Effector memory CD8-positive, alpha-beta T cell (primary cell): ENCODE data around the gene CPEB1.

Experiments
- ATAC-seq: fragments of 150-1000 bp; cut with Tn5 transposase; replicated peaks from 2 replicates; pipeline ENCODE4 v1.10.0; 2021; ENCODE audit warnings: mild to moderate bottlenecking, moderate library complexity
- DNase-seq, 3 experiments: peaks; one replicate each; pipeline ENCODE4 v3.0.0; 2021
- H3K27ac Mint-ChIP-seq, 2 donors: one replicate each; pipeline ENCODE4 v1.8.0; 2022; ENCODE audit warnings: mild to moderate bottlenecking in 2 of 2, mixed read lengths in 2 of 2, moderate library complexity in 2 of 2
- H3K27me3 Mint-ChIP-seq, 2 donors: one replicate each; pipeline ENCODE4 v1.8.0; 2022; ENCODE audit warnings: mixed read lengths in 2 of 2
- H3K36me3 Mint-ChIP-seq: one replicate; pipeline ENCODE4 v1.8.0; 2022; ENCODE audit warnings: mild to moderate bottlenecking, moderate library complexity, mixed read lengths; ENCODE audit not compliant: insufficient read depth
- H3K4me1 Mint-ChIP-seq, 2 donors: one replicate each; pipeline ENCODE4 v1.8.0; 2022; ENCODE audit warnings: low read depth in 2 of 2, mixed read lengths in 2 of 2
- H3K4me3 Mint-ChIP-seq, 2 donors: one replicate each; pipeline ENCODE4 v1.8.0; 2022; ENCODE audit warnings: mild to moderate bottlenecking in 2 of 2, mixed read lengths in 2 of 2, moderate library complexity in 2 of 2
- H3K9me3 Mint-ChIP-seq, 2 donors: one replicate each; pipeline ENCODE4 v1.8.0; 2022; ENCODE audit warnings: mixed read lengths in 2 of 2

The CPEB1 gene

DNA sequence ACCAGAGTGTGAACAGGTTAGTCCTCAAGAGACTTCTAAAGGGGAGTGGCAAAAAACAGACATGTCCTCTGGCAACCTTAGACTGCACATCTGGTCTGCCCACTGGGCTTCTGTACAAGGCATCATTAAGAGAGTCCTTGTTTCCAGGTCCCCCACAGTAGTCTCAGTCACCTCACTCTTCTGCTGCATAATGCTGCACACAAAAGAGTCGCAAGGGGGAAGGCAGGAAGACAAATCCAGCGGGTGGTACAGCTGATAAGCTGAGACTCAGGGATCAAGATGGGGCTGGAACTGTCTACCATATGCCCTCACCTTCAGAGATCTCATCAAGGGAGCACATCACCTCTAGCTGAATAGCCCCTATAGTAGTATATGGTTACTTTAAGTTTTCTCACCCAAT, 79.5 kb downstream of the CPEB1 start:
- peaks cover 34 to 50% of the 10 kb centered on the region in 2 donors for H3K27me3 Mint-ChIP-seq

DNA sequence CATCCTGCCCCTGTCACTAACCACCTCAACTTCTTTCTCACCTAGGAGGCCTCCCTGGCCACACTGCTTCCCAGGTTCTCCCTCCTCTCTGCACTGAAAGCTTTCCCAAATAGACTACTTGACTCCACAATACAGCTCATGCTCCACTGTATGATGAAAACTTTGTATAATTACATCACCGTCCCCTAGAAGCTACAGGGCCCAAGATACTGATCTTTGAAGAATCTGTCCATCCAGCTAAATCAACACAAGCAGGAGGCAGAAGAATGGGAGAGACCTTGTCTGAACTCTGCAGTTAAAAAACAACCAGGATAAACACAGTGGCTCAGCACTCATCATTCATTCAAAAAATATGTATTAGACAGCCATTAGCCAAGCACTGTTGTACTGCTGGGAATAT, 80.5 kb downstream of the CPEB1 start:
- Mint-ChIP-seq H3K27me3 (peaks cover 24 to 41% of the 10 kb centered on the region in 2 donors), H3K36me3 (no peaks in the 10 kb centered on the region), H3K9me3 (no peaks in the 10 kb centered on the region), H3K27ac (no peak overlapping the region), H3K4me3 (no peak overlapping the region), H3K4me1 (no peaks in the 10 kb centered on the region)
- ATAC-seq (no peak), DNase-seq (no peak)

More for the DNA sequence above, 79.5 kb downstream of the CPEB1 start:
- H3K36me3 Mint-ChIP-seq, result peaks cover 2% of the 10 kb centered on the region
- ATAC-seq (no peak), DNase-seq (no peak)
- no peaks in the 10 kb centered on the region for H3K9me3 Mint-ChIP-seq
- no peaks in the 10 kb centered on the region for H3K4me1 Mint-ChIP-seq
- no peak overlapping the region for H3K27ac Mint-ChIP-seq
- no peak overlapping the region for H3K4me3 Mint-ChIP-seq

DNA sequence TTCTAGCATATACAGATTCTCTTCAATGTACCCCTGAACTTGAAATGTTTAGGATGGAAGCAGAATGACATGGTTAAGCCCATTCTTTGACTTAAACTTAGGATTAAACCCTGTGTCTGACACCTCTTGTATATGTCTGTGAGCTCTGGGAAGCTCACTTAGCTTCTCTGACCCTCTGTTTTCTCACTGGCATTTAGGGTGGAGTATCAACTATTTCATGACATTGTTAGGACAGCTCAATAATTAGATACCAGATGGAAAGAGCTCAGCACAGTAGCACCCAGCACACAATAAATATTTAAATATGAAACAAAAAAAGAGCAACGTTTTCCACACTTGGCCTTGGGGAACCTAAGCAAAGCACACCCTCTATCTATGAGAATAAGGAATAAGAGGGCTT, 88.7 kb downstream of the CPEB1 start:
- ATAC-seq, result no peak
- no peaks in the 10 kb centered on the region for H3K4me1 Mint-ChIP-seq
- no peak for DNase-seq
- H3K27ac Mint-ChIP-seq, result no peak overlapping the region
- no peaks in the 10 kb centered on the region for H3K36me3 Mint-ChIP-seq
- H3K4me3 Mint-ChIP-seq, result no peak overlapping the region
- H3K9me3 Mint-ChIP-seq, result no peaks in the 10 kb centered on the region
- H3K27me3 Mint-ChIP-seq, result peaks cover 8 to 9% of the 10 kb centered on the region in 2 donors

DNA sequence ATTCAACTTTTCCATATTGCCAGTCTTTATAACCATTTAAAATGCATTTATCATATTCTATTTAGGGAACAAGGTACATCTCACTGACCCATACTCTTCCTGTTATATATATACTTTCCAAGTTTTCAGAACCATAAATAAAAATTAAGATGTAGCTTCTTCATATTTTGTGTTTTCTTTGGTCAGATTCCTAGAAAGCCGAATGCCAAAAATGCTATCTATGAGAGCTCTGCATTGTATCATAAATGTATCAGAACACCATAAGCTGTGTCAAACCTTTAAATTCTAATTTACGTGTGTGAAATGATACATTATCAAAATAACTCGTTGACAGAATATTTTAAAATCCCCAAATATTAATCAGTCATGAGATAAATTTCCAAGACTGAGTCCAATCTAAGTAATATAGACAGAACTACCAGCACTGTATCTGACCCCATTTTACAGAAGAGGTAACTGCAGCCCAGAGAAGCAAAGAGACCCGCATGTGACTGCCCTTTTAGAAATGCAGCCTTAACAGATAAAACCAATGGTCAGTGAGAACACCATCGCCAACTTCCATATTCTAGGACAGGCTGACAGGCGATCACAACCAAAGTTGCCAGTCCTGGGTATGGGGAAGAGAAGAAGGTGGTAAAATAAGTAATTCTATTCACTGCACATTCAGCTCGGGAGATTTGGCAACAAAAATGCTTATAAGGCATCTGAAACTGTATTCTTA, 90.7 kb downstream of the CPEB1 start:
- H3K27ac Mint-ChIP-seq, result no peak overlapping the region
- ATAC-seq, result no peak

DNA sequence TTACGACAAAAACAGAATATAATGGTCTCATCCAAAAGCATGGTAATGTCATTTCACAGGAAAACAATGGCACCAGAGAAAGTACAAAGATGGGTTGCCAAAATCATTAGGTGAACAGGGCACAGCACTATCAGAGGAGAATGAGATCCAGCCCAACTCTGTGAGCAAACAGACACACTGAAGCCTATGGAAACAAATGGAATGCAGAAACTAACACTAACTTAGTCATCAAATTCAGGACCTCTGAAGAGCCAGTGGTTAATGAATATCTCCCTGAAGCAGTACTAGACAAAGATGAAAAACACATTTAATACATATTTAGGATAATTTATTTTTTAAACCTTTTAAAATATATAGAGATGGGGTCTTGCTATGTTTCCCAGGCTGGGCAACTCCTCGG, 92.3 kb downstream of the CPEB1 start:
- no peak for DNase-seq
- H3K9me3 Mint-ChIP-seq, result no peaks in the 10 kb centered on the region
- no peaks in the 10 kb centered on the region for H3K4me1 Mint-ChIP-seq
- H3K36me3 Mint-ChIP-seq, result no peaks in the 10 kb centered on the region
- H3K4me3 Mint-ChIP-seq, result no peak overlapping the region
- no peak overlapping the region for H3K27ac Mint-ChIP-seq
- ATAC-seq, result no peak
- H3K27me3 Mint-ChIP-seq, result peaks cover 21 to 25% of the 10 kb centered on the region in 2 donors

More for the DNA sequence above, 90.7 kb downstream of the CPEB1 start:
- no peak for DNase-seq
- H3K36me3 Mint-ChIP-seq, result no peaks in the 10 kb centered on the region
- peaks cover 21 to 24% of the 10 kb centered on the region in 2 donors for H3K27me3 Mint-ChIP-seq
- no peaks in the 10 kb centered on the region for H3K9me3 Mint-ChIP-seq
- H3K4me3 Mint-ChIP-seq, result no peak overlapping the region
- no peaks in the 10 kb centered on the region for H3K4me1 Mint-ChIP-seq

DNA sequence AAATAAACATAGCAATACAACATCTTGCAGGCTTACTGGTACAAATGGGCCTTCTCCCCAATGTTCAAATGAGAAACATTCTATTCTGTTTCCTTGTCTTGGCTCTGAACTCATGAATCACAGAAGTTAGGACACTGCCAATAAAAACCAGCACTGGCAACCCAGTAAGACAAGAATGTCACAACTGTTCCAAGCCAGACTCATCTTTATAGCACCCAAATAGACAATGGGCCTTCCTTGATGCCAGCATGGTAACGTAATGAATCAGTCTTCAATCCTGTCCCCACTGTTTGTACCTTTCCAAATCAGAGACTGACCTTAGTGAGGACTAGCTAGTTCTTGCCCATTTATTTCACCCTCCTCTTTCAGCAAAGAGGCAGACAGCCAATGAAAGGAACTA, 92.8 kb downstream of the CPEB1 start:
- DNase-seq (no peak), ATAC-seq (no peak)
- Mint-ChIP-seq H3K4me1 (no peaks in the 10 kb centered on the region), H3K36me3 (no peaks in the 10 kb centered on the region), H3K4me3 (no peak overlapping the region), H3K27ac (no peak overlapping the region), H3K9me3 (no peaks in the 10 kb centered on the region), H3K27me3 (peaks cover 21 to 25% of the 10 kb centered on the region in 2 donors)

DNA sequence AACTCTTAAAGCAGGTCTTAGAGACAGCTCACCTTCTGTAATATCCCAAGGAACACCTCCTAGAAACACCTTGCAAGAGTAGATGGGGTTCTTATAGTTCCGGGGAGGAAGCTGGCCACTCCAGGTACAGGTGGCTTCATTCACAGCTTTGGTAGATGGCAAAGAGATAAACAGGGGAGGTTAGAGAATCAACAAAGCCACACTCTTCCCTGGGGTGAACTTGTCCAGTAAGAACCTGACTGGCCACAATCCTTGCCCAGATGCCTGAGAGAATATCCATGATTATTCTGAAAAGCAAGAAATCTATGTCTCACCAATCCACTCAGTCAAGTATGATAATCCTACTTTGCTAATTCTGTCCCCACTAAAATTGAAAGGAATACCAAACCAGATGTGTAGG, 93.3 kb downstream of the CPEB1 start:
- H3K4me3 Mint-ChIP-seq, result no peak overlapping the region
- DNase-seq (no peak), ATAC-seq (no peak)
- H3K36me3 Mint-ChIP-seq, result no peaks in the 10 kb centered on the region
- H3K27me3 Mint-ChIP-seq, result peaks cover 21 to 25% of the 10 kb centered on the region in 2 donors
- no peaks in the 10 kb centered on the region for H3K9me3 Mint-ChIP-seq
- no peaks in the 10 kb centered on the region for H3K4me1 Mint-ChIP-seq
- H3K27ac Mint-ChIP-seq, result no peak overlapping the region

DNA sequence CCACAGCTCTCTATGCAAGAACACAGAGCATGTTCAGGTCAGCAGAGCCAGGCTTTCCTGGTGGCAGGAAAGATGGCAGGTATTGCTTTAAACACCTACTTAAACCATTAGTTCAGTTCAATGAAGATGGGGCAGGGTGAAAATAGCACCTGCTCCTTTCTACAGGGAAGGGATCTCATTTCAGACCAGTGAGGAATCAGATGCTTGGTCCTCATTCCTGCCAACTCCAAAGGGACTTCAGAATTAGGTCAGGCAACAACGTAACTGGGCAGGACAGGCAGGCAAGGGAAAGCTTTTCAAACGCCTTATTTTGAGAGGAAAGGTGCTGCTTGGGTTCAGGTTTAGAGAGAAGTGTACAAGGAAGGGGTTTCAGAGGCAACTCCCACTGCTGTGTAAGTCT, 94.3 kb downstream of the CPEB1 start:
- H3K36me3 Mint-ChIP-seq, result no peaks in the 10 kb centered on the region

DNA sequence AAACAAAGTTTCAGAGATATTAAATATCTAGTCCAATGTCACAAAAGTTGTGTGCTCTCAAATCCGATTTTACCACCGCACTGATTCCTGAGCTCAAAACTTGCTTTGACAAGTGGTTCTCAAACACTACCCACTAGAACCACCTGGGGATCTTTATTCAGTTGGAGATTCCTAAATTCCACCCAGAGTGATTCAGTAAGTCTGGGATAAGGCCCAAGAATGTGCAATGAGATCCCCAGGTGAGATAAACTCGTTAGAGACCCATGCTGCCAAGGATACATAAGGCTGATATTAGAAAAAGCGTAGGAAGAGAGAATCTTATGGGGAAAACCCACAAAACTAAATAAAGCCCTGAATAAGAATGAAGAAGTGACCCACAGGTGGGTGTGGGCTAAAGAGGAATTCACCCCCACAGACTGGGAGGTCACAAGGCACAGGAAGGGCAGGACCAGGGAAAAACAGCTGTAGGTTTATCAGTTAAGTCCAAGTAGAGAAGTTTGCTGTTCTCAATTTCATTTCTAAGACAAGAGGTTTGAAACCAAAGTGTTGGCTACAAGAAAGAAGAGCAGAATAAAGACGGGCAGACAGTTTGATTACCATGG, 95.4 kb downstream of the CPEB1 start:
- peaks cover 14 to 25% of the 10 kb centered on the region in 2 donors for H3K27me3 Mint-ChIP-seq
- no peaks in the 10 kb centered on the region for H3K36me3 Mint-ChIP-seq
- peak overlapping the region in 1 of 2 donors; percentile 62 for H3K27ac Mint-ChIP-seq
- peaks cover 0 to 3% of the 10 kb centered on the region in 2 donors for H3K4me1 Mint-ChIP-seq
- DNase-seq (no peak), ATAC-seq (no peak)
- H3K9me3 Mint-ChIP-seq, result no peaks in the 10 kb centered on the region
- H3K4me3 Mint-ChIP-seq, result no peak overlapping the region

More for the DNA sequence above, 94.3 kb downstream of the CPEB1 start:
- H3K4me3 Mint-ChIP-seq, result no peak overlapping the region
- H3K27me3 Mint-ChIP-seq, result peaks cover 21 to 25% of the 10 kb centered on the region in 2 donors
- ATAC-seq (no peak), DNase-seq (no peak)
- H3K27ac Mint-ChIP-seq, result no peak overlapping the region
- H3K9me3 Mint-ChIP-seq, result no peaks in the 10 kb centered on the region
- peaks cover 0 to 3% of the 10 kb centered on the region in 2 donors for H3K4me1 Mint-ChIP-seq

DNA sequence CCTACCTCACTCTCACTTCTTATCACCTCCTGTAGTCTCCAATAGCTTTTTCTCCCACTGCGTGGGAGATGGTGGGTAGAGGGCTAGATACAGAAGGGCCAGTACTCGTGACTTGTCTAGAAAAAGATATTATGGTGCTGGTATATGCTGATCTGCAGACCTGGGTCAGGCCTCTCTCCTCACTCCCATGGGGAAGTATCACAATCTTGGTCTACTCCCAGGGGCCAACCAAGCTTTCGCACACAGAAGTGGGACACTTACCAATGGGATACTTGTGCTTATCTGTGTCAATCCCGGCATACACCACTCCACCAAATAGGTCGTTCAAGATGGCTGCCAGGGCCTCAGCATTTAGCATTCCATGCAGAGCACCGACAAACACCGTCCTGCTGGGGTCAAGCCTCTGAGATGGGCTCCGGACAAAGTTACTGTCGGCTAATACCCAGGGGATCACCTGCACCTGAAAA, 97.9 kb downstream of the CPEB1 start:
- Mint-ChIP-seq H3K9me3 (no peaks in the 10 kb centered on the region), H3K27ac (no peak overlapping the region)
- no peak for DNase-seq

DNA sequence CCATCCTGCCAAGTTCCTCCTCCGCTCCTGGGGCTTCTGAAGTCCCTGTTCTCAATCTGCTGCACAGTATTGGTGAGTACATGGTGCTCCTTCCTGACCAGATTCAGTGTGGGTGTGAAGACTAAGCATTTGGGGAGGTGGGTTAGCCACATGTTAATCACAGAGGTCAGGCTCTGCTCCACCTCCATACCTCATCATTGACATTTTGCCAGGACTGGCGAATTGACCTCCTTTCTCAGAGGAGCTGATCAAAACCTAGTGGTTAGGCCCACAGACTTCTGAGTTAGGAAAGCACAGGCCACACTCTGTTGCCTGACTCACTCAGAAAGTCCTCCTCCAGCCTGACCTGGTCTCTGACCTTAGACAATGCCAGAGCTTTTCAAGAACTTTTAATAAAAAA, 98.5 kb downstream of the CPEB1 start:
- DNase-seq (peak in 2 of 3 experiments; percentile 14 to 20), ATAC-seq (peak; percentile 85)
- Mint-ChIP-seq H3K4me1 (peaks cover 0 to 3% of the 10 kb centered on the region in 2 donors), H3K27me3 (peaks cover 14 to 30% of the 10 kb centered on the region in 2 donors), H3K36me3 (peaks cover 1% of the 10 kb centered on the region), H3K4me3 (no peak overlapping the region), H3K9me3 (no peaks in the 10 kb centered on the region), H3K27ac (no peak overlapping the region)

More for the DNA sequence above, 97.9 kb downstream of the CPEB1 start:
- no peak overlapping the region for H3K4me3 Mint-ChIP-seq
- ATAC-seq, result no peak
- peaks cover 0 to 3% of the 10 kb centered on the region in 2 donors for H3K4me1 Mint-ChIP-seq
- peaks cover 14 to 31% of the 10 kb centered on the region in 2 donors for H3K27me3 Mint-ChIP-seq
- no peaks in the 10 kb centered on the region for H3K36me3 Mint-ChIP-seq

DNA sequence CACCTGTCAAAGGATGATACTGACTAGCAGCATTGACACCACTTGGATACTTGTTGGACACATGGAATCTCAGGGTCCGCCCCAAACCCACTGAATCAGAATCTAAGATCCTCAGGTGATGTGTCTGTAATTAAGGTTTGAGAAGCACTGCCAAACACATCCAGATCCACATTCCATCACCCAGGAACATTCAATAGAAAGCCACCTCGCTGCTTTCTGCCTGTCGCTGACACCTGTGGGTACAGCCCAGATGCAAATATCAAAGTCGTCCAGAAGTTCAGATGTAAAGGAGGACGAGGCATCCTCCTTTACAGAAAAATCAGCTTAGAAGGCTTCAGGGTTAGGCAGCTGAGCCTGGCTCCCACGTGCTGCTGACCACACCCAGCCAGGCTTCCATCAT, 101.7 kb downstream of the CPEB1 start:
- Mint-ChIP-seq H3K27me3 (peaks cover 0 to 12% of the 10 kb centered on the region in 2 donors), H3K27ac (no peak overlapping the region), H3K36me3 (peaks cover 6% of the 10 kb centered on the region), H3K4me1 (peaks cover 0 to 12% of the 10 kb centered on the region in 2 donors), H3K9me3 (no peaks in the 10 kb centered on the region), H3K4me3 (no peak overlapping the region)
- no peak for DNase-seq
- no peak for ATAC-seq

DNA sequence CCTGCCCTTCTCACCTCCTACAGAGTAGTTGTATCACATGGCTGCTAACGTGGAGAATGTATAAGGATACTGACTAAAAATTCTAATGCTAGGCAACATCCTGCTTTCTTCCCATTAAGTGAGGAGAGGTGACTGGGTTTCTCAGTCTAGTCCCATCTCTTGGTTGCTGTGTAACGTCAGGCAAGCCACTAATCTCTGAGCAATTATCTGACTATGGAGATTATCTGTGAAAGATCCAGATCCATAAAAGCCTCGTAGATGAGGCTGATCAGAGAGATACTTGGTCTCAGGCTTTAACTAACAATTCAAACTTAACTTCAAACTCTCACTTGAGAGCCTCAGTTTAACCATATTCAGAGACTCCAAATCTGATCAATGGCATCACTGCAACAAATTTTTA, 102.2 kb downstream of the CPEB1 start:
- ATAC-seq (no peak), DNase-seq (no peak)
- Mint-ChIP-seq H3K36me3 (peaks cover 11% of the 10 kb centered on the region), H3K4me1 (peaks cover 0 to 12% of the 10 kb centered on the region in 2 donors), H3K27me3 (peaks cover 0 to 12% of the 10 kb centered on the region in 2 donors), H3K27ac (no peak overlapping the region), H3K4me3 (no peak overlapping the region), H3K9me3 (no peaks in the 10 kb centered on the region)

DNA sequence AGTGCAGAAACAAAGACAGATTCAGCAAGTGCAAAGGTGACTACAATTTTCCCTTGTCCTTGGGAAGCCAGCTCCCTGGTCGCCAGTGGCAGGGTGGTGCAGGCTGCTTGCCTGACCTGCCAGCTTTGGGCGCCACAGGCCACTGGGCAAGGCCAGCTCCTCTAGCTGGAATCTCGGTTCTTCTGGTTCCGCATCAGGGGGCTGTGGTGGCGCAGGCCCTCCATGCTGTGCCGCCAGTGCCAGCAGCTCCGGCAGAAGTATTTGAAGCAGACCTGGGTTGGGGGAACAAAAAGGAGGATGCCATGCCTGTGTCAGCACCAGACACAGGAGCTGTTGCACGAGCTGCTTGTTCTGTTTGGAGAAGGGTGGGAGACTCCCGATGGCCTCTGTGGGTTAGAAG, 102.7 kb downstream of the CPEB1 start:
- H3K4me3 Mint-ChIP-seq, result no peak overlapping the region
- ATAC-seq, result no peak
- H3K9me3 Mint-ChIP-seq, result no peaks in the 10 kb centered on the region
- no peak overlapping the region for H3K27ac Mint-ChIP-seq
- peaks cover 0 to 12% of the 10 kb centered on the region in 2 donors for H3K27me3 Mint-ChIP-seq
- no peak for DNase-seq
- H3K4me1 Mint-ChIP-seq, result peaks cover 0 to 12% of the 10 kb centered on the region in 2 donors
- peaks cover 16% of the 10 kb centered on the region for H3K36me3 Mint-ChIP-seq
